Parathyroid adenoma (tissue), 2 donors: ENCODE results near the gene RND1.
"Not testable (repeated sequence)": the region's sequence is repeated elsewhere in the genome, so short reads cannot be mapped to it uniquely, and the experiment has no call there.

Source experiments
- H2AFZ ChIP-seq: fragments of 300-600 bp; sonication (generic); one replicate; pipeline ENCODE4 v1.7.0; 2017; ENCODE audit warnings: antibody characterized with exemption, mild to moderate bottlenecking
- H3K27ac ChIP-seq: fragments of 300-600 bp; sonication (generic); one replicate; pipeline ENCODE4 v1.7.0; 2017
- H3K27me3 ChIP-seq: fragments of 300-600 bp; sonication (generic); one replicate; pipeline ENCODE4 v1.7.0; 2017; ENCODE audit warnings: low read length; ENCODE audit not compliant: control insufficient read depth, insufficient read depth
- H3K36me3 ChIP-seq: fragments of 300-600 bp; sonication (generic); one replicate; pipeline ENCODE4 v1.7.0; 2017; ENCODE audit warnings: low read length; ENCODE audit not compliant: control insufficient read depth, insufficient read depth
- H3K4me1 ChIP-seq: fragments of 300-600 bp; sonication (generic); one replicate; pipeline ENCODE4 v1.7.0; 2017; ENCODE audit warnings: control low read depth
- H3K4me2 ChIP-seq: fragments of 300-600 bp; sonication (generic); one replicate; pipeline ENCODE4 v1.7.0; 2017; ENCODE audit warnings: low read length
- H3K4me3 ChIP-seq: fragments of 300-600 bp; sonication (generic); one replicate; pipeline ENCODE4 v1.7.0; 2017; ENCODE audit warnings: low read depth, low read length
- H3K79me2 ChIP-seq: fragments of 300-600 bp; sonication (generic); one replicate; pipeline ENCODE4 v1.7.0; 2017; ENCODE audit warnings: control low read depth
- H3K9ac ChIP-seq: fragments of 300-600 bp; sonication (generic); one replicate; pipeline ENCODE4 v1.7.0; 2017; ENCODE audit warnings: mild to moderate bottlenecking
- H3K9me3 ChIP-seq: fragments of 300-600 bp; sonication (generic); one replicate; pipeline ENCODE4 v1.7.0; 2017; ENCODE audit warnings: low read length; ENCODE audit not compliant: control insufficient read depth
- TF ChIP-seq, protein P1 (sequence below): fragments of 300-600 bp; sonication (generic); IDR thresholded peaks from one replicate; pipeline ENCODE4 v1.7.0; 2017; ENCODE audit warnings: antibody characterized with exemption, mild to moderate bottlenecking
- donor health status: primary hyperparathyroidism.

Gene RND1

DNA sequence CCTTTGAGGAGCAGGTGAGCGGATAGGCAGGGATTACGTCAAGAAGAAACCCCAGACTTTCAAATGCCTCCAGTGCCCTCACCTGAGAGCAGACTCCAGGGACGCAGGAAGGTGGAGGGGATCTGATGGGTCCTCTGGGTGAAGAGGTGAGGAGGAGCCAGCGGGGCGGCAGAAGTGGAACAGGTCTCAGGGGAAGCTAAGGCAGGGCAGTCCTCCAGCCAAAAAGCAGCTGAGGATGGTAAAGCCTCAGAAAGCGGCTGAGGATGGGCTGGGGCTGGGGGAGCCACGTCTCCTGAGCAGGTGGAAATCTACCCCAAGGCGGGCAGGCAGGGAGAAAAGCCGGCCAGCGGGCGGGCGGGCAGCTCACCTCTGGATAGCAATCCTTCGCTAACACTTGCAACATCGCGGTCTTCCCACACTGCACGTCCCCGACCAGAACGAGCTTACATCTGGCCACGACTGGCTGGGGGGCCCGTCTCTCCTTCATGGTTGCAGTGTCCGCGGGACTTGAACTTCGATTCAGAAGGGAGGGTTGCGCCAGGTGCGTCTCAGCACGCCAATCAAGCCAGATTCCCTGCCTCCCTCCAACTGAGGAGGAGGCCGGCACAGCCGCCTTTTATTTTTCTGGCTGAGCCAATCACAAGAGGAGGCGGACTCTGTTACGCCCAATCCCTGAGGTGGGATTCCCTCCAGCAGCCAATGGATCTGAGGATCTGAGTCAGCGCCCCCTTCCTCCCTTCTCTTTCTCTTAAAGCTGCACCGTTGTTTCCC lies at the start of gene RND1:
TSS of gene RND1 (minus strand) at position 590 of the 771 bp plus-strand sequence. CDS start at position 487, 103 bp downstream.
- H3K27me3 ChIP-seq: no peaks in the 10 kb centered on the region
- H3K79me2 ChIP-seq: no peaks in the 10 kb centered on the region
- no peak within 1 kb of the TSS for H3K27ac ChIP-seq
- H3K4me2 ChIP-seq: peak within 1 kb of the TSS; percentile 64
- peak within 1 kb of the TSS; percentile 86 for H2AFZ ChIP-seq
- peaks cover 3% of the 10 kb centered on the region for H3K4me1 ChIP-seq
- TF ChIP-seq, protein P1, sequence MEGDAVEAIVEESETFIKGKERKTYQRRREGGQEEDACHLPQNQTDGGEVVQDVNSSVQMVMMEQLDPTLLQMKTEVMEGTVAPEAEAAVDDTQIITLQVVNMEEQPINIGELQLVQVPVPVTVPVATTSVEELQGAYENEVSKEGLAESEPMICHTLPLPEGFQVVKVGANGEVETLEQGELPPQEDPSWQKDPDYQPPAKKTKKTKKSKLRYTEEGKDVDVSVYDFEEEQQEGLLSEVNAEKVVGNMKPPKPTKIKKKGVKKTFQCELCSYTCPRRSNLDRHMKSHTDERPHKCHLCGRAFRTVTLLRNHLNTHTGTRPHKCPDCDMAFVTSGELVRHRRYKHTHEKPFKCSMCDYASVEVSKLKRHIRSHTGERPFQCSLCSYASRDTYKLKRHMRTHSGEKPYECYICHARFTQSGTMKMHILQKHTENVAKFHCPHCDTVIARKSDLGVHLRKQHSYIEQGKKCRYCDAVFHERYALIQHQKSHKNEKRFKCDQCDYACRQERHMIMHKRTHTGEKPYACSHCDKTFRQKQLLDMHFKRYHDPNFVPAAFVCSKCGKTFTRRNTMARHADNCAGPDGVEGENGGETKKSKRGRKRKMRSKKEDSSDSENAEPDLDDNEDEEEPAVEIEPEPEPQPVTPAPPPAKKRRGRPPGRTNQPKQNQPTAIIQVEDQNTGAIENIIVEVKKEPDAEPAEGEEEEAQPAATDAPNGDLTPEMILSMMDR: peak; percentile 18
- no peaks in the 10 kb centered on the region for H3K9me3 ChIP-seq
- H3K4me3 ChIP-seq: peak within 1 kb of the TSS; percentile 57
- H3K9ac ChIP-seq: no peak within 1 kb of the TSS
- no peaks in the 10 kb centered on the region for H3K36me3 ChIP-seq

DNA sequence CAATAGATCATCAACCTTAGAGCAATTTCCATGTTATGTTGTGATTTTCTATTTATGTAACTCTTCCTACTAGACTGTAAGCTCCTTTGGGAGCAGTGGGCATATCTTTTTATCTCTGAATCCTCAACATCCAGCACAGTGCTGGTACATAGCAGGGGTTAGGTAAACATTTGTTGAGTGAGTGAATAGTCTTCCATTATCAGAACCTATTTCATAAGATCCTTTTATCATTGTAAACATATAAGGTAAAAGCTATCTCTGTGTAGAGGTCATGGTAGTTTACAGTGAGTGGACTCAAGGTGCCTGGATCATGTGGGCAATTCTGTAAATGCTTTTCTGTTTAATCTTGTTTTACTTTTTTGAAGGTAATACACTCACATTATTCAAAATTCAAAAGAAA lies 44.5 kb upstream of the RND1 start:
- Histone ChIP-seq H3K27ac (no peak overlapping the region), H3K9ac (no peak overlapping the region), H3K4me2 (no peak overlapping the region), H2AFZ (no peak overlapping the region), H3K9me3 (no peaks in the 10 kb centered on the region), H3K79me2 (no peaks in the 10 kb centered on the region), H3K4me1 (no peaks in the 10 kb centered on the region), H3K36me3 (no peaks in the 10 kb centered on the region), H3K27me3 (no peaks in the 10 kb centered on the region), H3K4me3 (no peak overlapping the region)
- TF ChIP-seq, protein P1: no peak

DNA sequence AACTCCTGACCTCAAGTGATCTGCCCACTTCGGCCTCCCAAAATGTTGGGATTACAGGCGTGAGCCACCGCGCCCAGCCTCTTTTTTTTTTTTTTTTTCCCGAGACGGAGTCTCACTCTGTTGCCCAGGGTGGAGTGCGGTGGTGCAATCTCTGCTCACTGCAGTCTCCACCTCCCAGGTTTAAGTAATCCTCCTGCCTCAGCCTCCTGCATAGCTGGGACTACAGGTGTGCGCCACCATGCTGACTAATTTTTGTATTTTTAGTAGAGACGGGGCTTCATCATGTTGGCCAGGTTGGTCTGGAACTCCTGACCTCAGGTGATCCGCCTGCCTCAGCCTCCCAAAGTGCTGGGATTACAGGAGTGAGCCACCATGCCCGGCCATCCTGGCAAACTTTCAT lies 44.0 kb upstream of the RND1 start:
- H2AFZ ChIP-seq, H3K9ac ChIP-seq, H3K79me2 ChIP-seq, H3K36me3 ChIP-seq, H3K4me1 ChIP-seq, H3K4me3 ChIP-seq, H3K27me3 ChIP-seq, H3K9me3 ChIP-seq, H3K27ac ChIP-seq, H3K4me2 ChIP-seq: not testable (repeated sequence)

DNA sequence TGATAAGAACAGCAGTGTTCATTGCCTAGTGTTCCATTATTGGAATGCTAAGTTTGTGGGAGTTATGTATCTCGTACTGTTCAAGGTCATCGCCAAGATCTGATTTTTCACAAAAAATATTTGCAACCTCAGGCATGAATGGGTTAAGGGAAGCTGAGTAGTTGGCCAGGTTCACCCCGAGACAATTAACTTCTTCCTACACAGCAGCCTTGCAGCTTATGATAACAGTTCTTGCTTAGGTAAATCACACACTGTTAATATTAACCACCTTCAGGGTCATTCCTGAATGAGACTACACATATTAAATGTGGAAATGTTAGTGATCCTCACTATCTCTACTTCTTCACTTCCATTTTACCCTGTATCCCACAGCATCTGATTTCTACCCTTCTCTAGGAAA lies 41.6 kb upstream of the RND1 start:
- Histone ChIP-seq H3K4me1 (no peaks in the 10 kb centered on the region), H2AFZ (no peak overlapping the region)

DNA sequence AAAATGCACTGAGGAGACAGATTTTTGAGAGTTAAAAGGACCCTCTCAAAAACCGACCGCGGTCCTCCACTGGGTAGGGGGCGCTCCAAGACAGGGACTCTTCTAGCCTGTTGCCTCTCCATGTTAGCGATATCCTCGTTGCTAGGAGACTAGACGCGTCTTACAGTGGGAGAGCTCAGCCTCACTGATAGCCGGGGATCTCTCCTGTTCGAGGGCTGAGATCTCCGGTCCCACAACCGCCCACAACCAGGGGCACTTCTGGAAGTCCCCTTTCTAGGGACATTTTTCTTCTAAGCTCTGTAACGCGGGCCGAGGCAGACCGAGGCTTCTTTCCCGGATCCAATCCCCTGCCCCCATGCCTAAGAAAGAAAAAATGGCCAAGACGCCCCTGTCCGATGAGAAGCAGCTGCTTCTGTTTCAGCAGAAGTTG lies 38.3 kb upstream of the RND1 start:
- no peaks in the 10 kb centered on the region for H3K36me3 ChIP-seq
- no peak overlapping the region for H3K9ac ChIP-seq
- peak overlapping the region; percentile 97 for H3K4me2 ChIP-seq
- no peak overlapping the region for H3K27ac ChIP-seq
- H3K79me2 ChIP-seq: no peaks in the 10 kb centered on the region
- peak overlapping the region; percentile 77 for H3K4me3 ChIP-seq
- H2AFZ ChIP-seq: peak overlapping the region; percentile 92
- TF ChIP-seq, protein P1: peak; percentile 59
- no peaks in the 10 kb centered on the region for H3K27me3 ChIP-seq
- H3K4me1 ChIP-seq: no peaks in the 10 kb centered on the region
- no peaks in the 10 kb centered on the region for H3K9me3 ChIP-seq

More for the DNA sequence above, 41.6 kb upstream of the RND1 start:
- Histone ChIP-seq H3K9ac (no peak overlapping the region), H3K36me3 (no peaks in the 10 kb centered on the region), H3K27me3 (no peaks in the 10 kb centered on the region), H3K27ac (no peak overlapping the region), H3K4me3 (no peak overlapping the region), H3K79me2 (no peaks in the 10 kb centered on the region), H3K4me2 (no peak overlapping the region), H3K9me3 (no peaks in the 10 kb centered on the region)
- TF ChIP-seq, protein P1: no peak
